ENCODE measurements around the gene PLEK2.
A peak's percentile ranks its signal among the peaks of the same experiment; 100 is the strongest.

The PLEK2 gene

DNA sequence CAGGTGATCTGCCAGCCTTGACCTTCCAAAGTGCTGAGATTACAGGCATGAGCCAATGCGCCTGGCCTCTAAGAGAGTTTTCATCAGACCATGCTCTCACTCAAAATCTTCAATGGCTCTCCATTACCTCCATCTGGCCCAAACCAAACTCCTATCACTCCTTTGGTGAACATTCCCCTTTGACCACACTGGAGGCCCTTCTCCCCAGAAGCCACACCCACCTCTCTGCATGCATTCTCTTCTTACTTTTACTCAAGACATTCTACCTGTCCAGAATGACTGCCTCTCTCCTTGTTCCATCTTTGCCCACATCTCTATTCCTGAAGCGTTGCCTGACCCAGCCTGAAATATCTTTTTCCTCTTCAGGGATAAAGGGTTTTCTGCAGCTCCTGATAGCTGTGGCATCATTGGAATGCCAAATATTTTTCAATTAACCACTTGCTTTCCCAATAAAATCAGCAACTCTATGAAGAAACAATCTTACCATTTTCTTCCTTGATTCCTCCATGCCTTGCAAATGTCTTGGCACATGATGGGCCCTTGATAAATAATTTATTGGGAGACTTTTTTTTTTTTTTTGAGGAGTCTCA, 15.5 kb downstream of the PLEK2 start:
- DNase-seq: no peak

GRCh38 chr14:67395876-67396189, 16.1 kb downstream of the PLEK2 start:
- DNase-seq: no peak

- DNase-seq: no peak
Observed at GRCh38 chr14:67395086-67395875, 16.7 kb downstream of the PLEK2 start.

GRCh38 chr14:67393689-67394088, 18.3 kb downstream of the PLEK2 start:
- DNase-seq: no peak

GRCh38 chr14:67392800-67393199, 19.2 kb downstream of the PLEK2 start:
- DNase-seq: no peak

- DNase-seq: no peak
Observed at GRCh38 chr14:67392123-67392522, 19.8 kb downstream of the PLEK2 start.

GRCh38 chr14:67391268-67391667, 20.7 kb downstream of the PLEK2 start:
- DNase-seq: no peak

DNA sequence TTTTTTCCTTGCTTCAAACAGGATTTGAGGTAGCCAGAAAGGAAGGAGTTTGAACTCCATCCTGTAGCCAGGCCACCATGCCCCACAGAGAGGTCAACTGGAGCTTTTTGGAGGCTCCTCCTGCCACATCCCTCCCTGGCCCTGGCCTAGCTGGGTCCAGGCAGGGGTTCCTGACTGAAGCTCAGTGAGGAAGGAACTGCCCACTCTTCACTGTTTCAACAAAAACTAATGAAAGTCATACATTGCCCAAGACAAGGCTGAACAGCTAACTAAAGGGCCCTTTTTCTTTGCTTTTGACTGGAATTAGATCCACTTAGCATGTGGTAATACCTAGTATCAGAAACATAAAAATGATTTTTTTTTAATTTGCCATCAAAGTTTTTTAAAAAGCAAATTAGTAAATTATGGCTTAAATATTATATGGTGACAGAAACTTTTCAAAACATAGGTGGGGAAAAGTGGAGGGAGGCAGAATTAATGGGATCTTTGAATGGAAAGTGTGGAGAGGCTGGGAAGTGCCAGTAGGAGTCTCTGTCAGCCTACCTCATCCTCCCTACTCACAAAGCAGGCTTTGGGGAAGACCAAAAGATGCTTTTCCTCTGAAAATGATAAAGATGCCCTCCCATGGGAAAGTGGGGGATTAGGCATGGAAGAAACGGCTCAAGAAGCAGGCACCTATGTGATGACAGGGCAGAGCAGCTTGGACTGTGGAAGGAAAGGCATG, 22.0 kb downstream of the PLEK2 start:
- no peak for DNase-seq

DNA sequence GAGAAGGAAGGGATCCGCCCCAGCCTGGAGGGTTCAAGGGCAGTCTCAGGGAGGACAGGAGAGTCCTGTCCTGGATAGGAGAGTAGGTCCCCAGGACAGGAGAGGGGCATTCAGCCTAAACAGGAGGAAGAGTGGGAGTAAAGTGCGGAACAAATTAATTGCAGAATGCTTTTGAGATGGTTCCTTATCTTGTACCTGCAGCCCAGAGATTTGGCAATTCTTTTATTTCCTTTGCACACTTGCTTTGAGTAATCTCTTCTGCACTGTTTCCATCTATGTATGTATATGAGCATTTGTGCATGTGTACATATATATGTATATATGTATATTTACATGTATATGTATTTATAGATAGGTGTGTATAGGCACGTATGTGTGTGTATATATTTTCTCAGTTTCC, 22.7 kb downstream of the PLEK2 start:
- no peak for DNase-seq

- no peak for DNase-seq
Observed at GRCh38 chr14:67387195-67387594, 24.8 kb downstream of the PLEK2 start.

GRCh38 chr14:67385618-67386017, 26.3 kb downstream of the PLEK2 start:
- no peak for DNase-seq

DNA sequence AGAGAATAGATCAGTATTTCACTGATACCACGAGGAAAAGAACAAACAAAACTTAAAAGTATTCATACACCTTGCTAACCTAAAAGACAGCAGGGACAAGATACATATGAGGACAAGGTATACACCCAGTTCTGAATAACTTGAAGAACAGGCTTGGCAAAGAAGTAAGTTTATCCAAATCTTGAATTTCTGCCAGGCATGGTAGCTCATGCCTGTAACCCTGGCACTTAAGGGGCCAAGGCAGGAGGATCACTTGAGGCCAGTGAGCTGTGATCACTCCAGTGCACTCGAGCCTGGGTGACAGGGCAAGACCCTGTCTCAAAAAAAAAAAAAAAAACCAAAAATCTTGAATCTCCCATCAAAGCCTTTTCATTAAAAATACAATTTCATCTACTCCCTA, 26.8 kb downstream of the PLEK2 start:
- DNase-seq: no peak

GRCh38 chr14:67377916-67378315, 34.0 kb downstream of the PLEK2 start:
- DNase-seq: no peak

GRCh38 chr14:67373347-67373746, 38.6 kb downstream of the PLEK2 start:
- peak; percentile 55 for DNase-seq

- DNase-seq: no peak
Observed at GRCh38 chr14:67372833-67373232, 39.1 kb downstream of the PLEK2 start.

DNA sequence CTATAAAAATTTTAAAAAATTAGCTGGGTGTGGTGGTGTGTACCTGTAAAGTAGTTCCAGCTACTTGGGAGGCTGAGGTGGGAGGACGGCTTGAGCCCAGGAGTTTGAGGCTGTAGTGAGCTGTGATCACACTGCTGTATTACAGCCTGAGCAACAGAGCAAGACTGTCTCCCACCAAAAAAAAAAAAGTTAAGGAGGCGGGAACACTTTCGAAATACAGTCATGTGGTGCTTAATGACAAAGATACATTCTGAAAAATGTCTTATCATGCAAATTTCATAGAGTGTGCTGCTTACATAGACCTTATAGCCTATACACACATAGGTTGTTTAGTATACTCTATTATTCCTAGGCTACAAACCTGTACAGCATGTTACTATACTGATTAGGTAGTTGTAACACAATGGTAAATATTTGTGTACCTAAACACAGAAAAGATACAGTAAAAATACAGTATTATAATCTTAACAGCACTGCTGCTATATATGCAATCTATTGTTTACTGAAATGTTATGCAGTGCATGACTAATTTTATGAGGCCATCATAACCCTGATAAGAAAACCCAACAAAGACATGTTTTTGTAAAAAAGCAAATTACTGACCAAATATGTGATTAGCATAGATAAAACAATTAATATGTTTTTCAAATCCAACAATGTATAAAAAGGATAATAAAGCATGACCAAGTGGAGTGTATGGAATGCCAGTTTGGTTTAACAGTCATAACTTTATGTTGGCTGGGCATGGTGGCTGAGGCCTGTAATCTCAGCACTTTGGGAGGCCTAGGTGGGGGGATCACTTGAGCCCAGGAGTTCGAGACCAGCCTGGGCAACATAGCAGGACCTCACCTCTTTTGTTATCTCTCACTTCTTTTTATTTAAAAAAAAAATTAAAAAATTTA, 40.5 kb downstream of the PLEK2 start:
- DNase-seq: no peak

DNA sequence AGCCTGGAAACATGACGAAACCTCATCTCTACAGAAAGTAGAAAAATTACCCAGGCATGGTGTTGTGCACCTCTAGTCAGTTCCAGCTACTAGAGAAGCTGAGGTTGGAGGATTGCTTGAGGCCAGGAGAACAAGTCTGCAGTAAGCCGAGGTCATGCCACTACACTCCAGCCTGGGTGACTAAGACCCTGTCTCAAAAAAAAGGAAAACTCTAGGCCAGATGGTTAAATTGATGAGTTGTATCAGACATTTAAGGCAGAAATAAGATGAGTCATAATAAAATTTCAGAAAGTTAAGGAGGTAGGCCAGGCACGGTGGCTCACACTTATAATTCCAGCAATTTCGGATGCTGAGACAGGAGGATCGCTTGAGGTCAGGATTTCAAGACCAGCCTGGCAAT, 41.1 kb downstream of the PLEK2 start:
- DNase-seq: no peak

DNA sequence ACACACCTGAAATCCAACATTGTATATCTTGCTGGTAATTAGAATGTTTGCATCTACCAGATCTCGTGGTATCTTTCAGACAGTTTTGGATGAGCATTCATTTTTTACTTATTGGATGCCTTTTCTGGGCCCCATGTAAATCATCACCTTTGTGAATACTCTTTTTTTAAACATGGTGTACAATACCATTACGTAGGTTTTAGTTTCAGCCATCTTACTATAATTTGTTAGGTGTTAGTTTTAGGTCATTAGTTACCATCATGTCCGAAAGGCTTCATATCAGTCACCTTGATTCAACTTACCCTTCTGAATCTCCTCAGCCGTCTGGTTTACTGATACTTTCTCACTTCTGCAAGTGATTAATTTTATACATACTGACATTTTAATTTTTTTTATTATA, 46.5 kb downstream of the PLEK2 start:
- no peak for DNase-seq

DNA sequence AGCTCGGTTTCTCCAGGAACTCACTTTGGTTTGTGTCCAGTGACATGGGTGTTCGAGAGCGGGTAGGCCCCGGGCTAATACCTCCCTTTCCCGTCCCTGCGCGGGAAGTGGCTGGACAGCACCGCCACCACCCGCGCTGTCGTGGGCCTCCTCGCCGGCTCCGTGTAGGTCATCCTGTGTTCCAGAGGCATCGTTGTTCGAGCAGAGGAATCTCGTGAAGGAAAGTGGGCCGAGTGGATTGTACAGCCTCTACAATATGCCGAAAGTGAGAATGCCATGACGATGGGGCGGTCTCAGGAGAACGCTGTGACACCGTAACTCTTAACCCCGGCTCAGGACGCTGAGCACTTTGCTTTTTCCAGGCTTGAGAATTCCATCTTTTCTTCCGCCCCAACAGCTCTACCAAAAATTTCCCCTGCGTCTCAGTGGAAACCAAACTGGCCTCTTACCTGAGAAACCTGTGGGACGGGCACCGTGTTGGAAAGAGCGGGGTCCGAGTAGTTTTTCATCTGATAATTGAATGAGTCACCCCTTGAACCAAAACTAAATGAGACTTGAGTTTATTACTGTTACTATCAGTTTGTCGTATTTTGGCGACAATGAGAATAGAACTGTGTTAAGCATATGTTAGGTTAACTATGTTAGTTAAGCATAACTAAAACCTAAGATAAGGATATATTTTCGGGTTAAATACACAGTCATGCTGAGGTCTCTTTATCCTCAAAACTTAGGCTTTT, 51.3 kb downstream of the PLEK2 start:
- DNase-seq: no peak

DNA sequence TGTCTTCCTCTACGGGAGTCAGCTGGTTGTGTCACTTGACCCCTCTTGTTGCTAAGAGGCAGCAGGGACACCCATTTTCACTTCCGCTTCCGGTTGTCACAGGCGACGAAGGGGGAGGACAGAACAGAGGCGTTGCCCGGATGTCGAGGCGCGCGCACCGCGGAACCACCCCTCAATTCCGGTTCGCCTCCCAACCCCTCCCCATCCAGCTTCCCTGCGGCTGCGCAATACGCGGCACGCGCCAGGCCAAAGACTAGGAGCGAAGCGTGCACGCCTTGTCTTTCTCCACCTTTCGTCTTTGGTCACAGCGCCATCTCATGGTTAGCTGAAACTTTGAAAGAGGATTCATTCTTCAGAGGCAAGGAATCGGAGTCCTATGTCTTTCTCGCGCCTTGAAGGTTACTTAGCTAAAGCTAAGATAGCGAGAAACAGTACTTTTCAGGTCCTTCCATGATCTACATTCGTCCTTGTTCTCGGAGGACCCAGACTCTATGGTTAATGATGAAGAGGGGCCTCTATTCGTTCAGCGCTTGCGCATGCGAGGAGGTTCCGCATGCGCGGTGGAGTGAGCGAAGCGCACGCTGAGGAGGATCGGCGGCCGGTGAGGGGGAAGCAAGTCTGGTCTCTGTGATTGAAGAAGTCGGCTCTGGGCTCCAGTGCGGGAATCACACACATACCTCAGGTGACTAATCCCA, 52.0 kb downstream of the PLEK2 start, which contains the start of the genes ATP6V1D and EIF2S1:
ATP6V1D (minus strand) TSS at position 30 of the 695 bp plus-strand sequence. CDS start 106 bp downstream, outside the sequence.
EIF2S1 (plus strand) TSS at position 554 of the 695 bp plus-strand sequence. CDS start 4,440 bp downstream, outside the sequence.
- peak; percentile 100 for DNase-seq

All from activated CD4-positive, alpha-beta T cell treated with anti-CD3 and anti-CD28 coated beads, Interleukin-2, Interleukin-6, amounts not matched to agents 100 ng/mL and 50 ng/mL, durations not matched to agents 16 hours and 8 hours (primary cell).